Left lung (tissue), 10 donors: ENCODE data around the gene LRRC42. TPM values are rescaled to one million over a fixed set of nuclear protein-coding genes. Genes with fewer than 3 reads are reported as not detected.
"Not testable (repeated sequence)": the region's sequence is repeated elsewhere in the genome, so short reads cannot be mapped to it uniquely, and the experiment has no call there.

Source experiments
- ATAC-seq: fragments of 200-7000 bp; cut with Tn5 transposase; one replicate; pipeline ENCODE4 v1.9.1; 2020; ENCODE audit warnings: moderate library complexity
- DNase-seq, 4 donors: peaks; one replicate each; pipeline ENCODE4 v3.0.0-alpha.2; 2013 to 2020
- H3K27ac ChIP-seq, 2 donors: fragments of 200-600 bp; sonication (generic) in 1 of 2; one replicate each; pipeline versions ENCODE4 v1.5.0 to v1.8.0; 2020 to 2021
- H3K27me3 ChIP-seq, 2 donors: fragments of 200-600 bp; sonication (generic) in 1 of 2; one replicate each; pipeline versions ENCODE4 v1.5.0 to v1.8.0; 2020 to 2021
- H3K36me3 ChIP-seq, 2 donors: fragments of 200-600 bp; sonication (generic) in 1 of 2; one replicate each; pipeline versions ENCODE4 v1.5.0 to v1.8.0; 2020 to 2021
- H3K4me1 ChIP-seq, 2 donors: fragments of 200-600 bp; one replicate each; pipeline ENCODE4 v1.8.0; 2021
- H3K4me3 ChIP-seq, 2 donors: fragments of 200-600 bp; sonication (generic) in 1 of 2; one replicate each; pipeline versions ENCODE4 v1.5.0 to v1.8.0; 2020 to 2021; ENCODE audit warnings: mild to moderate bottlenecking in 1 of 2
- H3K9me3 ChIP-seq, 2 donors: fragments of 200-600 bp; sonication (generic) in 1 of 2; one replicate each; pipeline versions ENCODE4 v1.5.0 to v1.8.0; 2020 to 2021
- intact Hi-C, 2 donors: fragments of 100-400 bp; cut with DNase I; formaldehyde crosslinking; loops; one replicate each; pipeline versions ENCODE4 v1.11.2 to v1.14.2; 2022
- polyA plus RNA-seq, 6 donors: library from polyadenylated mRNA; unstranded; fragments of 120-200 nt; gene quantifications; one replicate each; pipeline ENCODE4 v1.2.1, GENCODE V29; 2013; ENCODE audit not compliant: insufficient read length in 6 of 6
- total RNA-seq, 2 donors: library from RNA; stranded (reverse); fragmentation: NEBNext Ultra II Directional; extraction: Animal tissue kit (Norgen Biotek cat#: 25700); gene quantifications; one replicate each; pipeline ENCODE4 v1.2.1, GENCODE V29; 2021
- TF ChIP-seq, protein P1 (sequence below), 2 donors: fragments of 200-600 bp; sonication (generic) in 1 of 2; IDR thresholded peaks; one replicate each; pipeline versions ENCODE4 v1.5.0 to v1.8.0; 2021; ENCODE audit warnings: antibody characterized with exemption in 2 of 2
- donor health status: DM: no; HTN: yes; CAD: no.
- donor health status: DM: no; HTN: no; CAD: no.

The LRRC42 gene
- total and polyA plus RNA-seq, 8 donors: 18.0 to 43.2 (median 35.2) TPM

DNA sequence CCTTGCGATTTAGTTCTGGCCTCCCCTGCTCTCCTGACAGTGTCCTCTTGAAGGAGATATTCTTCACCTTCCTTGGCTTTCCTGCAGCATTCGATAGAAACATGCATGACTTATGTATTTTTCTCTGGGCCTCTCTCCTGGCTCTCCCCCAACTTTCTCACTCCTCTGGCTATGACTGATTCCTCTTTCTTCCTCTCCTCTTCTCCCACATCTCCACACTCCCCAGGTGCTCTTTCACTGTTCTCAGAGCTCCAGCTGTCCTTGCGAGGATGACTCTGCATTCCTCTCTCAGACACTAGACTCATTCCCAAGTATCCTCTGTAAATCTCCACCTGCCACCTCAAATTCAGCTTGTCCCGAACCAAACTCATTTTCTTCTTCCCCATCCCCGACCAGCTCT lies 18.0 kb downstream of the LRRC42 start:
- TF ChIP-seq, protein P1, sequence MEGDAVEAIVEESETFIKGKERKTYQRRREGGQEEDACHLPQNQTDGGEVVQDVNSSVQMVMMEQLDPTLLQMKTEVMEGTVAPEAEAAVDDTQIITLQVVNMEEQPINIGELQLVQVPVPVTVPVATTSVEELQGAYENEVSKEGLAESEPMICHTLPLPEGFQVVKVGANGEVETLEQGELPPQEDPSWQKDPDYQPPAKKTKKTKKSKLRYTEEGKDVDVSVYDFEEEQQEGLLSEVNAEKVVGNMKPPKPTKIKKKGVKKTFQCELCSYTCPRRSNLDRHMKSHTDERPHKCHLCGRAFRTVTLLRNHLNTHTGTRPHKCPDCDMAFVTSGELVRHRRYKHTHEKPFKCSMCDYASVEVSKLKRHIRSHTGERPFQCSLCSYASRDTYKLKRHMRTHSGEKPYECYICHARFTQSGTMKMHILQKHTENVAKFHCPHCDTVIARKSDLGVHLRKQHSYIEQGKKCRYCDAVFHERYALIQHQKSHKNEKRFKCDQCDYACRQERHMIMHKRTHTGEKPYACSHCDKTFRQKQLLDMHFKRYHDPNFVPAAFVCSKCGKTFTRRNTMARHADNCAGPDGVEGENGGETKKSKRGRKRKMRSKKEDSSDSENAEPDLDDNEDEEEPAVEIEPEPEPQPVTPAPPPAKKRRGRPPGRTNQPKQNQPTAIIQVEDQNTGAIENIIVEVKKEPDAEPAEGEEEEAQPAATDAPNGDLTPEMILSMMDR (IDR thresholded peaks at IDR 0.05): no peak
- ATAC-seq: no peak
- intact Hi-C loops: no loop called here
- H3K4me1 ChIP-seq: no peaks in the 10 kb centered on the region
- no peaks in the 10 kb centered on the region for H3K9me3 ChIP-seq
- no peaks in the 10 kb centered on the region for H3K27me3 ChIP-seq
- H3K4me3 ChIP-seq: no peak overlapping the region
- peaks cover 0 to 84% of the 10 kb centered on the region in 2 donors for H3K36me3 ChIP-seq
- DNase-seq: no peak
- no peak overlapping the region for H3K27ac ChIP-seq

DNA sequence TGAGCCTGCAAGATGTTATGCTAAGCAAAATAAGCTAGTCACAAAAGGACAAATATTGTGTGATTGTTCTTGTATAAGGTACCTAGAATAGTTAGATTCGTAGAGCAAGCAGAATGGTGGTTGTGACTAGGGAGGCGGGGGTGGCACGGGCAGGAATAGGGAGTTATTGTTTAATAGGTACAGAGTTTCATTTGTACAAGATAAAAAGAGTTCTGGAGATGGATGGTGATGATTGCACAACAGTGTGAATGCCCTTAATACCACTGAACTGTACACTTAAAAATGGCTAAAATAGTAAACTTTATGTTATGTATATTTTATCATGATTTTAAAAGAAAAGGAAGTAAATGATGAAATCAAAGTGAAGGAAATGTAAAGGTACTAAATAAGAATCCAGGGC lies 20.6 kb downstream of the LRRC42 start:
- DNase-seq: no peak
- Histone ChIP-seq H3K9me3 (no peaks in the 10 kb centered on the region), H3K27ac (no peak overlapping the region), H3K27me3 (no peaks in the 10 kb centered on the region), H3K4me1 (no peaks in the 10 kb centered on the region), H3K36me3 (peaks cover 0 to 91% of the 10 kb centered on the region in 2 donors), H3K4me3 (no peak overlapping the region)
- intact Hi-C loops: no loop called here
- no peak for ATAC-seq
- TF ChIP-seq, protein P1 (IDR thresholded peaks at IDR 0.05): no peak

DNA sequence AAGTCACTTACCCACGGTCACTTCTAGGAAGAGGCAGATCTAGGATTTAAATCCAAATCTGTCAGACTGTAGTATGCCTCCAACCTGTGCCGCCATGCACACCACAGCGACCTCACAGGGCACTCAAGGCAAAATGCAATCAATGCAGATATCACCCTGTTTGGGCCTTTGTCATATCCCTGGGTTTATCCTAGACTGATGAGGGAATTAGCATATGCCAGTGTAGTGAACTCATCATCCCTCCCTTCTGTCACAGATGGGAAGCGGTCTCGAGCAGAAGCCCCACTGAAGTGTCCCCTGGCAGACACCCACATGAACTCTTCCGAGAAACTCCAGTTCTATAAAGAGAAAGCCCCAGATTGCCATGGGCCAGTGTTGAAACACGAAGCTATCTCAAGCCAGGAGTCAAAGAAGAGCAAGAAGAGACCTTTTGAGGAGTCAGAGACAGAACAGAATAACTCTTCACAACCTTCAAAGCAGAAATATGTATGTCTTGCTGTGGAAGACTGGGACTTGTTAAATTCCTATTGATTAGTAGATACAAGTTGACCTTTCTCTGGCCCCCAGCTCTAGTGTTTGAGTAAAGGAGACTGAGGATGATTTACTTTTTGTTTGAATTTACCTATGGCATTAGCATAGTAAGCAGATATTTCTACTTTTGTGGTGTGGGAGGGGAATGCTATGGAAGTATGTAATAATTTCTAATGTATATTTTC lies 21.4 kb downstream of the LRRC42 start:
- peaks cover 0 to 83% of the 10 kb centered on the region in 2 donors for H3K36me3 ChIP-seq

DNA sequence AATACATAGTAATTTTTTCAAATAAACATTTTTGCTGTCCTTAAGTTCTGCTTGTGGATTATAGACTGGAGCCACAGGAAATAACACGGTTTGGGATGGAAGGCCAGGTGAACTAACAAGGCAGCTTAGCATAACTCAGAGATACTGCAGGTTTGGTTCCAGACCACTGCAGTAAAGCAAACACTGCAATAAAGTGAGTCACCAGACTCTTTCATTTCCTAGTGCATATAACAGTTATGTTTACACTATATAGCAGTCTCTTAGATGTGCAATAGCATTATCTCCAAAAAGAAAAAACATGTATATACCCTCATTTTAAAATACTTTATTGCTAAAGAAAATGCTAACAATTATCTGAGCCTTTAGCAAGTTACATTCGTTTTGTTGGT lies 22.0 kb downstream of the LRRC42 start:
- Histone ChIP-seq H3K36me3 (peaks cover 0 to 78% of the 10 kb centered on the region in 2 donors), H3K4me1 (no peaks in the 10 kb centered on the region), H3K27me3 (no peaks in the 10 kb centered on the region), H3K4me3 (no peak overlapping the region), H3K9me3 (no peaks in the 10 kb centered on the region), H3K27ac (no peak overlapping the region)
- ATAC-seq (peak; percentile 27), DNase-seq (no peak)
- TF ChIP-seq, protein P1 (IDR thresholded peaks at IDR 0.05): no peak
- intact Hi-C loops: no loop called here

More for the DNA sequence above, 21.4 kb downstream of the LRRC42 start:
- H3K27me3 ChIP-seq: no peaks in the 10 kb centered on the region
- H3K4me1 ChIP-seq: no peaks in the 10 kb centered on the region
- intact Hi-C loops: no loop called here
- no peaks in the 10 kb centered on the region for H3K9me3 ChIP-seq
- TF ChIP-seq, protein P1 (IDR thresholded peaks at IDR 0.05): no peak
- DNase-seq (no peak), ATAC-seq (no peak)
- H3K4me3 ChIP-seq: no peak overlapping the region
- H3K27ac ChIP-seq: no peak overlapping the region

DNA sequence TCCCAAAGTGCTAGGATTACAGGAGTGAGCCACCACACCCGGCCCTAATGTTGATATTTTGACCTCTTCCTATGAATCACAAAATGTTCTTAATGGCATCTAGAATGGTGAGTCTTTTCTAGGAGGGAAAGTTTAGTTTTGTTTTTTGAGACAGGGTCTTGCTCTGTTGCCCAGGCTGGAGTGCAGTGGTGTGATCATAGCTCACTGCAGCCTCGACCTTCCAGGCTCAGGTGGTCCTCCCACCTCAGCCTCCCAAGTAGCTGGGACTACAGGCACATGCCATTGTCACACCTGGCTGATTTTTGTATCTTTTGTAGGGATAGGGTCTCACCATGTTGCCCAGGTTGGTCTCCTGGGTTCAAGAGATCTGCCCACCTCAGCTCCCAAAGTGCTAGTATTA lies 23.2 kb downstream of the LRRC42 start:
- H3K9me3 ChIP-seq, H3K27ac ChIP-seq, DNase-seq, H3K4me3 ChIP-seq, intact Hi-C loops, ATAC-seq, H3K27me3 ChIP-seq, H3K4me1 ChIP-seq: not testable (repeated sequence)
- peaks cover 0 to 68% of the 10 kb centered on the region in 2 donors for H3K36me3 ChIP-seq

DNA sequence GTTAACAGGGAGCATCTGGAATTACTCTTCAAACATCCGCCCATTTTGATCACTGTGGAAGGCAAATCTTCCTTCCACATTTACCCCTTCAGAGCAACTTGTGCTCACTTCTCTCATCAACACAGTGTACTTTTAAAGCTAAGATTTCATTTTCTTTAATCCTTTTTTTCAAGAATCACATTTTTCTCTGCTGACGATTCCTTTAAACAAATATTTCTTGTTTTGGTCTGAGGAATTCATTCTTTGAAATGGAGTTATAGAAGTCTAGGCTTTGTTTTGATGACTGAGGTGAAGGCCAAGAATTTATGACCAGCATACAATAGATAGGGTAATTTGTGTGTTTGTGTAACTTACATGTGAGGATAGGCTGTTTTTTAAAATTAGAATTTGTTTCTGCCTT lies 25.6 kb downstream of the LRRC42 start:
- no peaks in the 10 kb centered on the region for H3K27me3 ChIP-seq
- TF ChIP-seq, protein P1 (IDR thresholded peaks at IDR 0.05): no peak
- DNase-seq: no peak
- peaks cover 0 to 48% of the 10 kb centered on the region in 2 donors for H3K36me3 ChIP-seq
- no peaks in the 10 kb centered on the region for H3K9me3 ChIP-seq
- H3K4me3 ChIP-seq: no peak overlapping the region
- no peak for ATAC-seq
- intact Hi-C loops: no loop called here
- H3K4me1 ChIP-seq: no peaks in the 10 kb centered on the region
- no peak overlapping the region for H3K27ac ChIP-seq
